Stimulated activated CD8-positive, alpha-beta memory T cell treated with anti-CD3 and anti-CD28 coated beads, Interleukin-15, amount 100 ng/mL, for 24 hours (primary cell): ENCODE measurements around the gene SCAF1.

Experiments used
- DNase-seq: peaks from one replicate; pipeline ENCODE4 v3.0.0-alpha.2; 2020; ENCODE audit warnings: low read depth

The SCAF1 gene

GRCh38 chr19:49685845-49686332 is 43.9 kb downstream of the SCAF1 start:
- no peak for DNase-seq

DNA sequence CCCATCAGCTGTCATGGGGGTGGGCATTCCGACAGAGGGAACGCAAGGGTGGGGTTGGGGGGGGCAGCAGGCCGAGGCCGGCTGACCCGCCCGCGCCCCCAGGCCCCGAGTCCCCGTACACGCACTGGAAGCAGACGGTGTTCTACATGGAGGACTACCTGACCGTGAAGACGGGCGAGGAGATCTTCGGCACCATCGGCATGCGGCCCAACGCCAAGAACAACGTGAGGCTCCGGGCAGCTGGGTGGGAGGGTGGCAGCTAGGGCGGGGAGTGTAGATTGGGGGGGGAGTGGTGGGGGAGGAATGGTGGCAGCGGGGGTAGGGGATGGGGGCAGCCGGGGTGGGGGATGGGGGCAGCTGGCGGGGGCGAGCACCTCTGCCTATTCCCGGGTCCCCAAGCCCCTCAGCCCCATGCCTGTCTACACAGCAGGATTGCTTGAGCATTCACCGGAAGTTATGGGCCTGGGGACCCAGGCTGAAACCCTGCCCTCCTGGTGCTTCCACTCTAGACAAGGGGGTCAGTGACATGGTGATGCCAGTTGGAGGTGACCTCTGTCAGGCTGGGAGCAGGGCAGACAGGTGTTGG is 44.6 kb downstream of the SCAF1 start:
- DNase-seq, result no peak

- no peak for DNase-seq
These were observed 45.1 kb downstream of the SCAF1 start for GRCh38 chr19:49687150-49687549.

GRCh38 chr19:49687566-49688316 is 45.7 kb downstream of the SCAF1 start:
- DNase-seq, result no peak

- no peak for DNase-seq
These were observed 46.6 kb downstream of the SCAF1 start for GRCh38 chr19:49688531-49689132.

- DNase-seq, result no peak
These were observed 47.4 kb downstream of the SCAF1 start, which contains the start of gene ADM5 for GRCh38 chr19:49689133-49690078. Gene ADM5 (plus strand): TSS chr19:49689594. CDS start chr19:49689838, 244 bp downstream.

GRCh38 chr19:49690079-49690655 is 48.2 kb downstream of the SCAF1 start:
- no peak for DNase-seq

DNA sequence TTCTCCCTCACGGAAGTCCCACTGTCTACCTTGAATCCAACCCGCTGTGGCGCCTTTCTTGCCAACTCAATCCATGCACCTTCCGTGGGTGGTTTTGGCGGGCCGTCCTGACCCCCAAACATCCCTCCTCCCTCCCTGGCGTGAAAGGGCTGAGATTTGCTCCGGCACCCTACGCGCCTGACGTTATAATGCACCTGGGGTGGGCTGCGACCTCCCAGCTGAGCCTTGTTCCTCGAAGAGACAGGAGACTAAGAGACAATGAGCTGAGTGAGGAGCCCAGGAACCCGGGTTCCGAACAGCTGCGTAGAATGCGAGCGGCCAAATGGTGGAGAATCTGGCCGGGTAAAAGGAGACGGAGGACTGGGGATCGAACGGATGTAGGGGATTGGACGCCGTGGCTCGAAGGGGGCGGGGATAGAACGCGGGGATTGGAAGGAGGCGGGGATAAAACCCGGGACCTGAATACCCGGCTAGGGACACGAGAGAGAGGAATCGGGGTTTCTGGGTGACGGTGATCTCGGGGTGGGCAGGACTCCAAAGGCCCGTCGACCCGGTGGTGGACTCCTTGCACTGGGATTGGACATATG is 48.7 kb downstream of the SCAF1 start, which contains the start of gene CPT1C:
CPT1C (plus strand) TSS at position 461 of the 587 bp plus-strand sequence. CDS start 1,137 bp downstream, outside the sequence.
- no peak for DNase-seq

DNA sequence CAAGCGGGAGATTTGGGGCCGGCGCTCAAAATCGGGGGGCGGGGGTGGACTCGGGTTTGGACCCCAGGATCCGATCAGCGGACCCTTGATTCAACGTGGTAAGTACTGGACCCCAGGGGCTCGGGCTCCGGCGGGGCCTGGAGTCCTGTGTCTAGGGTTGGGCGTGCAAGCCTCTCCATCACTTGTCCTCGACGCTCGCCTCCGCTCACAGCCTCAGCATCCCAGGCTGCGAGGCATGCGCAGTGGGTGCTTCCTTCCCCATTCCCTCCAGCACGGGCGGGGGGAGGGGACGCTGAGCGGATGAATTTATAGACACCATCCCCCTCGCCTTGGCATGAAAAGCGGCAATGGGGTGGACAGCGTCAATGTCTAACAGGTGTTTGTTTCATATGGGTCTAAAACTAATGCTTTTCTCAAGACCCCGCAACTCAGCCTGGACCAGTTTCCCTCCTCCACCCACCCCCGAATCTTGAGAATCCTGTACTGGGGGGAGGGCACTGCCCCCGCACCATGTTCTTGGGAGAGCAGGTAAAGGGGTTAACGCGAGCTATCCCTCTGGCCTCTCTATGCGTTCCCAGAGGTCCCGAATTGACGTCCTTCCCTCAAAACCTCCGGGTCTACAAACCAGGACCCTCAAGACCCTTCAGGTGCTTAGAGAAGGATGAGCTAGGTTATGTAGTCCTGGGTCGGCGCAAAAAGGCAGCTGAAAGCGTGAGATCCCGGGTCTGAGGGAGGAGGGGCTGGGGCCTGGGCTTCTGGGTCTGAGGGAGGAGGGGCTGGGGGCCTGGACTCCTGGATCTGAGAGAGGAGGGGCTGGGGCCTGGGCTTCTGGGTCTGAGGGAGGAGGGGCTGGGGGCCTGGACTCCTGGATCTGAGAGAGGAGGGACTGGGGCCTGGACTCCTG is 49.5 kb downstream of the SCAF1 start:
- DNase-seq, result no peak

DNA sequence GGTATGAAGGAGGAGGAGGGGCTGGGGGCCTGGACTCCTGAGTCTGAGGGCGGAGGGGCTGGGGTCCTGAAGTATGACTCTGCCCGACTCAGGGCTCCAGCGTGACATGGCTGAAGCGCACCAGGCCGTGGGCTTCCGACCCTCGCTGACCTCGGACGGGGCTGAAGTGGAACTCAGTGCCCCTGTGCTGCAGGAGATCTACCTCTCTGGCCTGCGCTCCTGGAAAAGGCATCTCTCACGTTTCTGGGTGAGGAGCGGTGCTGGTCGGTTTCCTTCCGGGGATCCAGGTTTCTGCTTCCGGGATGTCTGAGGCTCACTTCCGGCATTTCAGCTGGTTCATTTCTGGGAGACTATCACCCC is 50.1 kb downstream of the SCAF1 start:
- DNase-seq, result no peak

DNA sequence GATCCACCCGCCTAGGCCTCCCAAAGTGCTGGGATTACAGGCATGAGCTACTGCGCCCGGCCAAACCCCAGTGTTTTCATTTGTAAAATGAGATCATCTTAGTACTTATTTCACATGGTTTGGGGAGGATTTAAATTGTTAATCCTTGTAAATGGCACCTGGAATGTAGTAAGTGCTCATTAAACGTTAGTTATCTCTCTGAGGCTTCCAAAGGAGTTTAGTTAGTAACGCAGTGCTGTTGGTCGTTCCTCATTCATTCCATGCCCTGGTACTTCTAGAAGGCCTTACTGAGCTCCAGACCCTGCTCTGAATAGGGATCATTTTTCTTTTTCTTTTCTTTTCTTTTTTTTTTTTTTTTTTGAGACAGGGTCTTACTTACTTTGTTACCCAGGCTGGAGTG is 54.1 kb downstream of the SCAF1 start:
- DNase-seq, result no peak

GRCh38 chr19:49696865-49697264 is 54.9 kb downstream of the SCAF1 start:
- no peak for DNase-seq

- DNase-seq, result no peak
These were observed 57.4 kb downstream of the SCAF1 start for GRCh38 chr19:49699364-49699763.

GRCh38 chr19:49700563-49700962 is 58.6 kb downstream of the SCAF1 start:
- no peak for DNase-seq

DNA sequence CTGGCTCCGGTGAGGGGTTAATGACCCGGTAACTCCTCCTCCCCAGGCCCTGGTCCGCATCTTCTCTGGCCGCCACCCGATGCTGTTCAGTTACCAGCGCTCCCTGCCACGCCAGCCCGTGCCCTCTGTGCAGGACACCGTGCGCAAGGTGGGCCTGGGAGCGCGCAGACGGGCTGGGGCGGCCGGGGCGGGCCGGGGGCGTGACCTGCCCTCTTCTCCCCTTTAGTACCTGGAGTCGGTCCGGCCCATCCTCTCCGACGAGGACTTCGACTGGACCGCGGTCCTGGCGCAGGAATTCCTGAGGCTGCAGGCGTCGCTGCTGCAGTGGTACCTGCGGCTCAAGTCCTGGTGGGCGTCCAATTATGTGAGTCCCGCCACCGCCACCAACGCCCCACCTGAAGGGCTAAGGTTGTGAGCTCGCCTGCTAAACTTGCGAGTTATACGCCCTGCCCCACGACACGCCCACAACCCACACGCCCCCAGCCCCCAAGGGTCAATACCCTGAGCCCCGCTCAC is 59.3 kb downstream of the SCAF1 start:
- DNase-seq, result no peak

GRCh38 chr19:49704888-49705642 is 63.1 kb downstream of the SCAF1 start:
- DNase-seq, result no peak

DNA sequence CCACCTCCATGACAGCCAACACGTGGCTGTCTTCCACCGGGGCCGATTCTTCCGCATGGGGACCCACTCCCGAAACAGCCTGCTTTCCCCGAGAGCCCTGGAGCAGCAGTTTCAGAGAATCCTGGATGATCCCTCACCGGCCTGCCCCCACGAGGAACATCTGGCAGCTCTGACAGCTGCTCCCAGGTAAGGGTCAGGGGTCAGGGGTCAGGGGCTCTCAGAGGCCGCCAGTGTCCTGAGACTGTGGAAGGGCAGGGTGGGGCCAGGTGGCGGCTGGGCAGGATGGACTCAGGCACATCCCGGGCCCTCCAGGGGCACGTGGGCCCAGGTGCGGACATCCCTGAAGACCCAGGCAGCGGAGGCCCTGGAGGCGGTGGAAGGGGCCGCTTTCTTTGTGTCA is 63.9 kb downstream of the SCAF1 start:
- no peak for DNase-seq
